Colonic mucosa (tissue), 4 donors: ENCODE measurements around the gene KIAA1614. TPM values are rescaled to one million over a fixed set of nuclear protein-coding genes. Genes with fewer than 3 reads are reported as not detected.

Source experiments
- DNase-seq: peaks from one replicate; pipeline ENCODE4 v3.0.0-alpha.2; 2020
- H3K27ac ChIP-seq: fragments of 200-600 bp; one replicate; pipeline ENCODE4 v1.8.0; 2021
- H3K27me3 ChIP-seq: fragments of 200-600 bp; one replicate; pipeline ENCODE4 v1.8.0; 2021
- H3K36me3 ChIP-seq: fragments of 200-600 bp; one replicate; pipeline ENCODE4 v1.8.0; 2021
- H3K4me1 ChIP-seq: fragments of 200-600 bp; one replicate; pipeline ENCODE4 v1.8.0; 2021; ENCODE audit warnings: mild to moderate bottlenecking
- H3K4me3 ChIP-seq: fragments of 200-600 bp; one replicate; pipeline ENCODE4 v1.8.0; 2021
- H3K9ac ChIP-seq, 2 donors: one replicate each; pipeline ENCODE4 v1.7.0; 2013; ENCODE audit warnings: control low read depth in 2 of 2, low read depth in 2 of 2, low read length in 2 of 2
- H3K9me3 ChIP-seq: fragments of 200-600 bp; one replicate; pipeline ENCODE4 v1.8.0; 2021
- intact Hi-C: fragments of 100-400 bp; cut with DNase I; formaldehyde crosslinking; loops from one replicate; pipeline ENCODE4 v1.14.1; 2022
- total RNA-seq, 2 donors: library from RNA; stranded (reverse); fragmentation: NEBNext Ultra II Directional in 1 of 2; extraction: Animal tissue kit (Norgen Biotek cat#: 25700) in 1 of 2; gene quantifications; one replicate each; pipeline ENCODE4 v1.2.1, GENCODE V29; 2021
- TF ChIP-seq, protein P1 (sequence below): fragments of 200-600 bp; IDR thresholded peaks from one replicate; pipeline ENCODE4 v1.8.0; 2022; ENCODE audit warnings: antibody characterized with exemption, mild to moderate bottlenecking
- donor health status: healthy.
- donor health status: DM: no; HTN: no; CAD: no.
- donor health status: DM: no; HTN: no; CAD: no.

The KIAA1614 gene
- total RNA-seq, 2 donors from 2014 or later: 0.74 to 2.1 TPM

DNA sequence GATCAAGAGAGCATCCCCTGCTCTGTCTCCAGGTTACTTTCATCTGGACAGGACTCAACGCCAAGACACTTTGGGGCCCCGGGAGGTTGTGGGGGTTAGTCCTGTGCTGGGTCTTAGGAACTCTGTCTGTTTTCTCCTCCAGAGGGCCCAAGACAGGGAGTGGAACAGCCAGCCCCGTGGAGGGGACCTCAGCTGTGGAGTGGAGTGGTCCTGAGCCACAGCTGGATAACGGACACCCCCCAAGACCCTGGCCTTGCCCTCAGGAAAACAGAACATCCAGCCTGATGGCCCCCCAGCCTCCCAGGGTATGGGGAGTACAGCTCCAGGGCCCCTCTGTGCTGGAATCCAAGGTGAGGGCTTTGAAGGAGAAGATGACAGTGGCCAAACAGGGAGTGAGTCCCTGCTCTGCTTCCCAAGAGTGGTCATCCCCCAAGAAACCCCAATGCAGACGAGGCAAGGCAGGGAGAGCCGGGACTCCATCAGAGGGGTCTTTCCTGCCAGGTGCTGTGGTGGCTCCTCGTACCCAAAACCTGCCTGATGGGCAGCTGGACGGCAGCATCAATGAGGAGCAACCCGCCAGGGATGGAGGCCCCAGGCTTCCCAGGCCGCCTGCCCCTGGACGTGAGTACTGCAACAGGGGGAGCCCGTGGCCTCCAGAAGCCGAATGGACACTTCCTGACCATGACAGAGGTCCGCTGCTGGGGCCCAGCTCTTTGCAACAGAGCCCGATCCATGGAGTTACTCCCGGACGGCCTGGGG is 3.5 kb downstream of the KIAA1614 start:
- Histone ChIP-seq H3K36me3 (no peaks in the 10 kb centered on the region), H3K9ac (no peak overlapping the region), H3K27me3 (peaks cover 12% of the 10 kb centered on the region), H3K4me1 (no peaks in the 10 kb centered on the region), H3K27ac (no peak overlapping the region), H3K4me3 (no peak overlapping the region), H3K9me3 (no peaks in the 10 kb centered on the region)
- TF ChIP-seq, protein P1, sequence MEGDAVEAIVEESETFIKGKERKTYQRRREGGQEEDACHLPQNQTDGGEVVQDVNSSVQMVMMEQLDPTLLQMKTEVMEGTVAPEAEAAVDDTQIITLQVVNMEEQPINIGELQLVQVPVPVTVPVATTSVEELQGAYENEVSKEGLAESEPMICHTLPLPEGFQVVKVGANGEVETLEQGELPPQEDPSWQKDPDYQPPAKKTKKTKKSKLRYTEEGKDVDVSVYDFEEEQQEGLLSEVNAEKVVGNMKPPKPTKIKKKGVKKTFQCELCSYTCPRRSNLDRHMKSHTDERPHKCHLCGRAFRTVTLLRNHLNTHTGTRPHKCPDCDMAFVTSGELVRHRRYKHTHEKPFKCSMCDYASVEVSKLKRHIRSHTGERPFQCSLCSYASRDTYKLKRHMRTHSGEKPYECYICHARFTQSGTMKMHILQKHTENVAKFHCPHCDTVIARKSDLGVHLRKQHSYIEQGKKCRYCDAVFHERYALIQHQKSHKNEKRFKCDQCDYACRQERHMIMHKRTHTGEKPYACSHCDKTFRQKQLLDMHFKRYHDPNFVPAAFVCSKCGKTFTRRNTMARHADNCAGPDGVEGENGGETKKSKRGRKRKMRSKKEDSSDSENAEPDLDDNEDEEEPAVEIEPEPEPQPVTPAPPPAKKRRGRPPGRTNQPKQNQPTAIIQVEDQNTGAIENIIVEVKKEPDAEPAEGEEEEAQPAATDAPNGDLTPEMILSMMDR: no peak
- intact Hi-C loops: no loop called here
- DNase-seq: no peak

DNA sequence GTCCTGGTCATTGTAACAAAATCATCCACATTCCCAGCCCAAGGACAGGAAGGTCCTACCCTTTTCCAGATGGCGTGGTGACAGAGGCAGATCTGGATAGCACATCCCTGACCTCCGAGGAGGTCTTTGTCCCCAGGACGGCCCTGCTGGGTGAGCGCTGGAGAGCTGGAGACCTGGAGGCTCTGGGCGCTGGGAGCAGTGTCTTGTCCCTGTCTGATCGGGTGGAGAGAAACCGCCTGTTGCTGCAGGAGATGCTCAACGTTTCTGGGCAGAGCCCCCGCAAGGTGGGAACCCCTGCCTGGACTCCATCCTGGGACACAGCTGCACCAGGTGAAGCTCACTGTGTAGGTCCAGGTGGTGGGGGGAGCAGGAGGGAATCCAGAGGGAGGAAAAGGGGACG is 4.1 kb downstream of the KIAA1614 start:
- peaks cover 12% of the 10 kb centered on the region for H3K27me3 ChIP-seq
- intact Hi-C loops: no loop called here
- no peaks in the 10 kb centered on the region for H3K36me3 ChIP-seq
- H3K4me3 ChIP-seq: no peak overlapping the region
- no peak for DNase-seq
- H3K4me1 ChIP-seq: no peaks in the 10 kb centered on the region
- H3K27ac ChIP-seq: no peak overlapping the region
- no peak overlapping the region for H3K9ac ChIP-seq
- H3K9me3 ChIP-seq: no peaks in the 10 kb centered on the region
- TF ChIP-seq, protein P1: no peak

DNA sequence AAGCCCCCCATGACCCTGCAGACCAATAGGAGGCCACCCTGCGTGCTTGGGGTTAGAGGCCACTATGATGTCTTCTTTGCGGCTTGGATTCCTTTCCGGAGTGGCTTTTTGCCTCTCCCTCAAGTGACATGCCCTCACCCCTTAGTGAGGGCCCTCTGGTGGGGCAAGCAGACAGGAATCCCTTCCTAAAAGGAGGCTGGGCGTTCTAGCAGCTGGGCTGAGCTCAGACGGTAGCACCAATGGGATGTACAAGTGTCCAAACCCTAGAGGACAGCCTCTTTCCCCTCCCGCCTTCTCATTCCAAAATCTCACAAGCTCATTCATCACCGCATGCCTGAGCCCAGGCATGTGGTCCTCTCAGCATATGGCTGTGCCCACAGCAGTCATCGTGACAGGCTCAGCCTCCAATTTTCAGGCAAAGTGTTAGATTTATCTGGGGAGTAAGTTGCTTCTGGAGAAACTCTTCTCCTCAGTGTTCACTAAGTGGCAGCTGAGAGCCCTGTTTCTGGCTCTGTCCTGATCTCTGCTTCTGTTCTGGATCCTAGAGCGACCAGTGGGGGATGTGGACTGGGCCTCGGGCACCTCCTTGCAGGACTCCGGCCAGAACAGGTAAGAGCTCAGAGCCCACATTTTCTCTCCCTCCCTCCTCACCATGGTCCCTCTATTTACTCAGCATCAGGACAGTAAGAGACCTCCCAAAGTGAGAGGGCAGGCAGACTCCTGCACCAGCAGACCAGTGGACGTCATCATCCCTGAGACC is 4.8 kb downstream of the KIAA1614 start:
- DNase-seq: no peak

DNA sequence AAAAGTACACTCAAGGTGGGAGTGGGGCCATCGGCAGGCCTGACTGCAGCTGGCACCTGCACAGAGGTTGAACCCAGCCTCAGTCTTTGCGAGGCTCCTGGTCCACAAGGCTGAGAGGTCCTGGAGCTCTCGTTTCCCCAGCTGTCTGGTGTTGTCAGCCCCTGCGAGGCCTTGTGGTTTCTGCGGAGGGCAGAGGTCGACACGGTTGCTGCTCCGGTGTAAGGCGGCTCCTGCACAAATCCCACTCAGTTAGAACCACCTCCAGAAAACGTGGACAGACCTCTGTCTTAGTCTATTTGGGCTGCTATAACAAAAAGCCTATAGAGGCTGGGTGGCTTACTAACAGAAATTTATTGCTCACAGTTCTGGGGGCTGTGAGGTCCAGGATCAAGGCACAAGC is 5.8 kb downstream of the KIAA1614 start:
- TF ChIP-seq, protein P1: no peak
- no peak for DNase-seq
- intact Hi-C loops: no loop called here
- Histone ChIP-seq H3K27ac (no peak overlapping the region), H3K36me3 (no peaks in the 10 kb centered on the region), H3K4me1 (no peaks in the 10 kb centered on the region), H3K9ac (no peak overlapping the region), H3K4me3 (no peak overlapping the region), H3K27me3 (no peaks in the 10 kb centered on the region), H3K9me3 (no peaks in the 10 kb centered on the region)

More for the DNA sequence above, 4.8 kb downstream of the KIAA1614 start:
- Histone ChIP-seq H3K27ac (no peak overlapping the region), H3K4me1 (no peaks in the 10 kb centered on the region), H3K27me3 (peaks cover 10% of the 10 kb centered on the region), H3K36me3 (no peaks in the 10 kb centered on the region), H3K9ac (no peak overlapping the region), H3K9me3 (no peaks in the 10 kb centered on the region), H3K4me3 (no peak overlapping the region)
- TF ChIP-seq, protein P1: no peak
- intact Hi-C loops: no loop called here

DNA sequence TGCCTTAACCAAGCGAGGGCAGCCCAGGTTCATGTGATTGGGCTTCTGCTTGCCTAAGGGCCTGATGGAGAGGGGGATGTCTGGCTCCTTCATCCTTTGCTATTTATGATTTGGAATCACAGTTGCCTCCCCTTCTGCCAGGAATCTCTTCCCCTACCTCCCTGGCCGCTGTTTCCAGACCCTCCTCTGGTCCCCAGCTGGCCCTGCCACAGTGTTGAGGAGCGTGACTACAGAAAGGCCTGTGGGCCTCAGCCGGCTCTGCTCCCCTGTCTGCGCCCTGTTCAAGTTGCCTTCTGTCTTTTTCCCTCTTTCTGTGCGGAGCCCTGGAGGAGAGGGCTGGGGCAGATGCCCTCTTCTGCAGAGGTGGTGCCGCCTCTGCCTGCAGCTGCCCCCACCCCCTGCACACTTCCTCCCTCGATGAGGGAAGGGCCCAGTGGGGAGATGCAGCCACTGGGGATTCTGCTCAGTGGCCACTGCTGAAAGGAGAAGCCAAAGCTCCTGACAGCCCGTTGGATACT is 6.5 kb downstream of the KIAA1614 start:
- Histone ChIP-seq H3K4me1 (no peaks in the 10 kb centered on the region), H3K27me3 (no peaks in the 10 kb centered on the region), H3K4me3 (no peak overlapping the region), H3K27ac (no peak overlapping the region), H3K9me3 (no peaks in the 10 kb centered on the region), H3K9ac (no peak overlapping the region), H3K36me3 (no peaks in the 10 kb centered on the region)
- no peak for DNase-seq
- TF ChIP-seq, protein P1: no peak
- intact Hi-C loops: no loop called here
